Mesenchymal stem cell (in vitro differentiated cells and primary cell): ENCODE measurements around the gene ANKLE1.

ENCODE experiments used
- DNase-seq: peaks from one replicate; pipeline ENCODE4 v3.0.0-alpha.2; 2013
- H2AFZ ChIP-seq: one replicate; pipeline ENCODE4 v1.6.1; 2013; ENCODE audit warnings: low read depth, mild to moderate bottlenecking, control low read depth, inconsistent platforms, low read length, moderate library complexity
- H2AK5ac ChIP-seq: 2 replicates; pipeline ENCODE4 v1.6.1; 2013; ENCODE audit warnings: low read length, moderate library complexity, mild to moderate bottlenecking, inconsistent platforms; ENCODE audit not compliant: severe bottlenecking
- H2BK120ac ChIP-seq: one replicate; pipeline ENCODE4 v1.6.1; 2013; ENCODE audit warnings: low read depth, mild to moderate bottlenecking, inconsistent platforms, low read length, moderate library complexity
- H2BK12ac ChIP-seq, 2 experiments: one replicate each; pipeline ENCODE4 v1.6.1; 2013; ENCODE audit warnings: inconsistent platforms in 2 of 2, low read length in 2 of 2, mild to moderate bottlenecking in 2 of 2, moderate library complexity in 2 of 2, control low read depth in 1 of 2
- H2BK15ac ChIP-seq: one replicate; pipeline ENCODE4 v1.6.1; 2013; ENCODE audit warnings: mild to moderate bottlenecking, low read depth, inconsistent platforms; ENCODE audit not compliant: poor library complexity, severe bottlenecking
- H2BK5ac ChIP-seq: 2 replicates; pipeline ENCODE4 v1.6.1; 2013; ENCODE audit warnings: low read depth, mild to moderate bottlenecking, low read length, control low read depth, inconsistent platforms; ENCODE audit not compliant: poor library complexity, severe bottlenecking
- H3K14ac ChIP-seq, 2 experiments: one replicate each; pipeline ENCODE4 v1.6.1; 2013; ENCODE audit warnings: inconsistent platforms in 2 of 2, low read length in 2 of 2, control low read depth in 1 of 2, mild to moderate bottlenecking in 1 of 2, moderate library complexity in 1 of 2
- H3K18ac ChIP-seq, 2 experiments: one replicate each; pipeline ENCODE4 v1.6.1; 2013; ENCODE audit warnings: inconsistent platforms in 2 of 2, low read length in 2 of 2, control low read depth in 1 of 2, low read depth in 1 of 2, mild to moderate bottlenecking in 1 of 2
- H3K23ac ChIP-seq, 2 experiments: one replicate each; pipeline ENCODE4 v1.6.1; 2013; ENCODE audit warnings: inconsistent platforms in 2 of 2, low read length in 2 of 2, mild to moderate bottlenecking in 2 of 2, moderate library complexity in 2 of 2, control low read depth in 1 of 2
- H3K27ac ChIP-seq: 2 replicates; pipeline ENCODE4 v1.5.1; 2013; ENCODE audit warnings: mild to moderate bottlenecking, moderate library complexity, low read length, control low read depth, inconsistent platforms; ENCODE audit not compliant: poor library complexity, severe bottlenecking
- H3K27me3 ChIP-seq, 2 experiments: 2 replicates each; pipeline versions ENCODE4 v1.6.1 to v1.7.0; 2013; ENCODE audit warnings: low read length in 2 of 2, mild to moderate bottlenecking in 2 of 2, moderate library complexity in 2 of 2, control low read depth in 1 of 2, inconsistent platforms in 1 of 2; ENCODE audit not compliant: control insufficient read depth in 1 of 2, insufficient read depth in 1 of 2
- H3K36me3 ChIP-seq, 2 experiments: 2 replicates each; pipeline versions ENCODE4 v1.6.1 to v1.7.0; 2013; ENCODE audit warnings: low read length in 2 of 2, control low read depth in 1 of 2, inconsistent platforms in 1 of 2, low read depth in 1 of 2, mild to moderate bottlenecking in 1 of 2; ENCODE audit not compliant: insufficient read depth in 2 of 2, control insufficient read depth in 1 of 2
- H3K4ac ChIP-seq, 2 experiments: one replicate each; pipeline ENCODE4 v1.6.1; 2013; ENCODE audit warnings: inconsistent platforms in 2 of 2, low read length in 2 of 2, mild to moderate bottlenecking in 2 of 2, moderate library complexity in 2 of 2, control low read depth in 1 of 2, low read depth in 1 of 2
- H3K4me1 ChIP-seq: 2 replicates; pipeline ENCODE4 v1.6.1; 2013; ENCODE audit warnings: low read depth, low read length, control low read depth; ENCODE audit not compliant: control insufficient read depth, insufficient read depth
- H3K4me2 ChIP-seq: 2 replicates; pipeline ENCODE4 v1.6.1; 2013; ENCODE audit warnings: low read length, mild to moderate bottlenecking, inconsistent platforms; ENCODE audit not compliant: poor library complexity, severe bottlenecking
- H3K4me3 ChIP-seq, 2 experiments: 2 replicates each; pipeline versions ENCODE4 v1.5.1 to v1.7.0; 2013; ENCODE audit warnings: low read length in 2 of 2, mild to moderate bottlenecking in 2 of 2, control low read depth in 1 of 2, low read depth in 1 of 2; ENCODE audit not compliant: insufficient read depth in 1 of 2
- H3K79me1 ChIP-seq: replicated peaks from 2 replicates; pipeline ENCODE4 v1.6.1; 2013; ENCODE audit warnings: mild to moderate bottlenecking, control low read depth, low read length, inconsistent platforms; ENCODE audit not compliant: poor library complexity, severe bottlenecking
- H3K9ac ChIP-seq: 2 replicates; pipeline ENCODE4 v1.7.0; 2013; ENCODE audit warnings: mild to moderate bottlenecking, low read length, moderate library complexity
- H3K9me3 ChIP-seq: 2 replicates; pipeline ENCODE4 v1.7.0; 2013; ENCODE audit warnings: mild to moderate bottlenecking, low read length; ENCODE audit not compliant: control insufficient read depth
- H4K8ac ChIP-seq: one replicate; pipeline ENCODE4 v1.6.1; 2013; ENCODE audit warnings: inconsistent platforms, mild to moderate bottlenecking, low read length, moderate library complexity
- H4K91ac ChIP-seq: one replicate; pipeline ENCODE4 v1.6.1; 2013; ENCODE audit warnings: mild to moderate bottlenecking, low read length, inconsistent platforms
- WGBS: methylation state at CpG from one replicate; pipeline ENCODE4 v1.1.7; 2013; ENCODE audit warnings: mixed read lengths; 5-methylcytosine and 5-hydroxymethylcytosine counted together

The ANKLE1 gene

DNA sequence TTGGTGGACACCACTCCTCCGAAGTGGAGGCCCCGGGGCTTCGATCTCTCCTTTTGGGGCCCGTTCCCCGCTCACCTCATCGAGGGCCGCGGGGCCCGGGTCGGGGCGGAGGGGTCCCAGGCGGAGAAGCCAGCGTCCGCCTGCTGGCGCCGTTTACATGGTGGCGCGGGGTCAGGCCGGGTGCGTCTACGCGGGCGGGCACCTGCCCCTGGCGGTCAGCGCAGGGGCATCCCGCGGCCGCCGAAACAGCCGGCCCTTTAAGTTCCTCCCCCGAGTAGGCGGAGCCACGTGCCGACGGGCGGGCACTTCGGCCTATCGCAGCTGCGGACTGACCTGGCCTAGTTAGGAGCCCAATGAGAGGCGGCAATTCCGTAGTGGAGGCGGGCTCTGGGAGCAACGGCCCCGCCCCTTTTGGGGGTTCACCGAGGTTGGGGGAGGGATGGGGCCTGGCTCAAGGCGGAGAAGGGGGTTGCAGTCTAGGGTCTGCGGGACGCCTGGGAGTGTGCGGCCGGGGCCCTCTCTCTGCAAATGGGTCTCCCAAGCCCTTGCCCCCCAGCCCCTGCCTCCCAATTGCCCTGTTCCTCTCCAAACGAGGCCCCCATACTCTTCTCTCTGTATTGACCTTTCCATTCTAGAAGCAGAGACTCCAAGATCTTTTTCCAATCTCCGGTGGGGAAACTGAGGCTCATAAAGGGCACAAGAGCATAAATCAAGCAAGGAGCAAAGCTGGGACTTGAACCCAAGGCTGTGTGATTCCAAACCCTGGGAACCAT lies 21.7 kb downstream of the ANKLE1 start, which contains the start of gene ABHD8:
Gene ABHD8 (minus strand): TSS at position 259 of the 773 bp plus-strand sequence. CDS start 1,809 bp downstream, outside the sequence.
- H3K9ac ChIP-seq = peak within 1 kb of the TSS; percentile 77
- peaks cover 31% of the 10 kb centered on the region for H3K4me1 ChIP-seq
- H3K27me3 ChIP-seq = no peaks in the 10 kb centered on the region
- H3K9me3 ChIP-seq = no peaks in the 10 kb centered on the region
- peak within 1 kb of the TSS; percentile 83 for H2BK120ac ChIP-seq
- peaks cover 35% of the 10 kb centered on the region for H3K79me1 ChIP-seq
- peak within 1 kb of the TSS; percentile 35 to 45 for H3K4ac ChIP-seq
- no peak within 1 kb of the TSS for H2BK5ac ChIP-seq
- peak within 1 kb of the TSS; percentile 44 to 92 for H3K14ac ChIP-seq
- no peak within 1 kb of the TSS for H3K23ac ChIP-seq
- no peak within 1 kb of the TSS for H2AFZ ChIP-seq
- peak within 1 kb of the TSS; percentile 69 to 91 for H3K18ac ChIP-seq
- peak within 1 kb of the TSS; percentile 95 for H4K8ac ChIP-seq
- peaks cover 0 to 32% of the 10 kb centered on the region in 2 experiments for H3K36me3 ChIP-seq
- peak within 1 kb of the TSS; percentile 89 for H2AK5ac ChIP-seq
- WGBS = 3% methylated on average over 45 of the region's 52 CpGs
- peak within 1 kb of the TSS; percentile 50 for H4K91ac ChIP-seq
- H2BK12ac ChIP-seq = peak within 1 kb of the TSS; percentile 48 to 77
- DNase-seq = peak; percentile 94
- peak within 1 kb of the TSS; percentile 89 for H2BK15ac ChIP-seq
- H3K27ac ChIP-seq = no peak within 1 kb of the TSS
- peak within 1 kb of the TSS; percentile 74 for H3K4me2 ChIP-seq
- peak within 1 kb of the TSS; percentile 73 to 77 for H3K4me3 ChIP-seq

DNA sequence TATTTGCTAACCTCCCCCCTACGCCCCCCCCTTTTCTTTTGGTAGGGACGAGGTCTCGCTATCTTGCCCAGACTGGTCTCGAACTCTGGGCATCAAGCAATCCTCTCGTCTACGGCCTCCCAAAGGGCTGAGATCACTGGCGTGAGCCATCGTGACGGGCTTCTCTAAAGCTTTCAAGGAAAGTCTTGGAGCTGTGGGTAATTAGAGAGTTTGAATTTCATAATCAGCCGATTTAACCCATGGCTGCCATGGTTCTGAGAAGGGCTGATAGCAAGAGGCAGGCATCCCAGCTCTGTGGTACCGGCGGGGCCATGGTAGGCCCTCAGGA lies 22.2 kb downstream of the ANKLE1 start:
- Histone ChIP-seq H3K4me1 (peaks cover 31% of the 10 kb centered on the region), H2BK120ac (no peak overlapping the region), H3K9ac (peak overlapping the region; percentile 17), H4K8ac (peak overlapping the region; percentile 95), H3K4me2 (no peak overlapping the region), H2AK5ac (peak overlapping the region; percentile 89), H3K27me3 (no peaks in the 10 kb centered on the region), H2BK5ac (no peak overlapping the region), H3K4ac (peak overlapping the region in 1 of 2 experiments; percentile 45), H2BK12ac (peak overlapping the region in 1 of 2 experiments; percentile 48), H2BK15ac (no peak overlapping the region), H3K4me3 (peak overlapping the region in 1 of 2 experiments; percentile 77), H2AFZ (no peak overlapping the region), H4K91ac (no peak overlapping the region), H3K9me3 (no peaks in the 10 kb centered on the region), H3K36me3 (peaks cover 0 to 26% of the 10 kb centered on the region in 2 experiments), H3K18ac (no peak overlapping the region), H3K27ac (no peak overlapping the region), H3K14ac (no peak overlapping the region), H3K79me1 (peaks cover 34% of the 10 kb centered on the region), H3K23ac (no peak overlapping the region)
- DNase-seq = no peak
- WGBS = 89% methylated on average over 12 of the region's 12 CpGs

DNA sequence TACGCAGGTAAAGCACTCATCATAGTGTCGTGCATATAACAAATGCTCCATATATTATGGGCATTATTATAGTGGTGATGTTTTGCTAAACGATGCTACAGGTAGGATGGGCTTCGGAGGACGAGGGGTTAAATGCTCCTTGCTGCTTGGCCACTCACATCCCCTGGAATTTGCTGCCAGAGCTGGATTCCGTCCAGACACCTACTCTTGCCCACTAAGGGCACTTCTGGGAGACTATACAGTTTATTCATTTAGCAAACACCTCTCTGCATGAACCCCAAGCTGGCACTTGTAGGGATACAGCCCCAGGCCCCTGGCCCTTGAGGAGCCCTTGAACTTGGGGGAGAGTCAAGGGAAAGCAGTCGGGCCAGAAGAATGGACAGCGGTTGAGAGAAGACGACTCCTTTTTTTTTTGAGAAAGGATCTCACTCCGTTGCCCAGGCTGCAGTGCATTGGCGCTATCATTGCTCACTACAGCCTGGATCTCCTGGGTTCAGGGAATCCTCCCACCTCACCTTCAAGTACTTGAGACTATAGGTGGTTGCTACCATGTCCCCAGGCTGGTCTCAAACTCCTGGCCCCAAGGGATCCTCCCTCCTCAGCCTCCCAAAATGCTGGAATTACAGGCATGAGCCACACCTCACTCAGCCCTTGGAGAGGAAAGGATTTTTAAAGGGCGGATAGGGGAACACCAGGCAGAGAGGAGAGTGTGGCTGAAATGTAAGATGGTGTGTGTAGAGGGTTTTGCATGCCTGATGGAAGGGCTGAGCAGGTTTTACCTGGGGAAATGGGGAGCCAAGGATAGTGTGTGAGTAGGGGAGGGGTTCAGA lies 22.9 kb downstream of the ANKLE1 start:
- Histone ChIP-seq H3K4me1 (peaks cover 32% of the 10 kb centered on the region), H2AFZ (no peak overlapping the region), H4K8ac (no peak overlapping the region), H2BK5ac (no peak overlapping the region), H3K4me3 (peak overlapping the region in 1 of 2 experiments; percentile 95), H3K14ac (no peak overlapping the region), H3K36me3 (peaks cover 0 to 24% of the 10 kb centered on the region in 2 experiments), H3K4me2 (no peak overlapping the region), H2BK12ac (peak overlapping the region; percentile 34 to 86), H3K9ac (peak overlapping the region; percentile 94), H3K27me3 (no peaks in the 10 kb centered on the region), H3K9me3 (no peaks in the 10 kb centered on the region), H3K23ac (no peak overlapping the region), H2BK15ac (no peak overlapping the region), H2AK5ac (peak overlapping the region; percentile 36), H3K18ac (peak overlapping the region in 1 of 2 experiments; percentile 50), H4K91ac (no peak overlapping the region), H3K79me1 (peaks cover 33% of the 10 kb centered on the region), H3K27ac (peak overlapping the region; percentile 78), H3K4ac (peak overlapping the region in 1 of 2 experiments; percentile 62), H2BK120ac (no peak overlapping the region)
- DNase-seq = no peak
- WGBS = 92% methylated on average over 12 of the region's 12 CpGs

DNA sequence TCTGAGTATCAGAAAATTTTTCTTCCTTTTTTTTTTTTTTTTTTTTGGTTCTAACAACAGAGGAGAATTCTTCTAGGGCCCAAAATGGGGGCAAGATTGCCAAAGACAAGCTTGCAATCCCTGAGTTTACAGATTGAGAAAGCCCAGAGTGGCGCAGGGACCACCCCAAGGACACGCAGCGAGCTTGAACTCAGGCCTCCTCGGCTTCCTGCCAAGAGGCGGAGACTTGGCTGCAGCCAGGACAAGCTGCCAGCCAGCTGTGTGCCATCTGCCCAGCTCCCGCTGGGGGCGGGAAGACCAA lies 23.5 kb downstream of the ANKLE1 start:
- 4% methylated on average over 7 of the region's 7 CpGs for WGBS
- H3K4me2 ChIP-seq = no peak overlapping the region
- no peak overlapping the region for H3K14ac ChIP-seq

More for the DNA sequence above, 23.5 kb downstream of the ANKLE1 start:
- Histone ChIP-seq H2AFZ (peak overlapping the region; percentile 62), H2BK120ac (no peak overlapping the region), H3K27me3 (no peaks in the 10 kb centered on the region), H3K9ac (peak overlapping the region; percentile 94), H3K4ac (no peak overlapping the region), H4K91ac (no peak overlapping the region), H3K4me3 (peak overlapping the region in 1 of 2 experiments; percentile 95), H2BK5ac (no peak overlapping the region), H3K27ac (peak overlapping the region; percentile 78), H2AK5ac (no peak overlapping the region), H3K79me1 (peaks cover 31% of the 10 kb centered on the region), H3K23ac (no peak overlapping the region), H3K9me3 (no peaks in the 10 kb centered on the region), H3K4me1 (peaks cover 33% of the 10 kb centered on the region), H3K18ac (no peak overlapping the region), H2BK15ac (no peak overlapping the region), H4K8ac (peak overlapping the region; percentile 62), H3K36me3 (peaks cover 0 to 19% of the 10 kb centered on the region in 2 experiments), H2BK12ac (no peak overlapping the region)
- no peak for DNase-seq
